Hematopoietic multipotent progenitor cell treated with erythropoietin and hydrocortisone succinate and interleukin-3 and kit ligand, for 8 days (in vitro differentiated cells): ENCODE measurements around the gene DSCAML1.

Source experiments
- DNase-seq: peaks from one replicate; pipeline ENCODE4 v3.0.0-alpha.2; 2015

DSCAML1 gene

GRCh38 chr11:117687776-117688175, 109.2 kb downstream of the DSCAML1 start:
- no peak for DNase-seq

- no peak for DNase-seq
Observed at GRCh38 chr11:117686711-117687110, 110.3 kb downstream of the DSCAML1 start.

GRCh38 chr11:117685566-117685965, 111.5 kb downstream of the DSCAML1 start:
- no peak for DNase-seq

- no peak for DNase-seq
Observed at GRCh38 chr11:117684731-117685130, 112.3 kb downstream of the DSCAML1 start.

GRCh38 chr11:117684111-117684510, 112.9 kb downstream of the DSCAML1 start:
- no peak for DNase-seq

- no peak for DNase-seq
Observed at GRCh38 chr11:117681438-117681837, 115.6 kb downstream of the DSCAML1 start.

GRCh38 chr11:117679461-117679860, 117.6 kb downstream of the DSCAML1 start:
- no peak for DNase-seq

- DNase-seq: no peak
Observed at GRCh38 chr11:117678658-117679406, 118.2 kb downstream of the DSCAML1 start.

GRCh38 chr11:117677729-117678310, 119.2 kb downstream of the DSCAML1 start:
- DNase-seq: no peak

- DNase-seq: no peak
Observed at GRCh38 chr11:117676501-117676900, 120.5 kb downstream of the DSCAML1 start.

- DNase-seq: no peak
Observed at GRCh38 chr11:117673602-117674001, 123.4 kb downstream of the DSCAML1 start.

GRCh38 chr11:117671370-117671769, 125.6 kb downstream of the DSCAML1 start:
- DNase-seq: no peak

GRCh38 chr11:117670924-117671323, 126.1 kb downstream of the DSCAML1 start:
- no peak for DNase-seq

- no peak for DNase-seq
Observed at GRCh38 chr11:117670443-117670842, 126.6 kb downstream of the DSCAML1 start.

- DNase-seq: no peak
Observed at GRCh38 chr11:117669616-117670015, 127.4 kb downstream of the DSCAML1 start.

- no peak for DNase-seq
Observed at GRCh38 chr11:117669062-117669461, 128.0 kb downstream of the DSCAML1 start.

- DNase-seq: no peak
Observed at GRCh38 chr11:117668321-117668751, 128.7 kb downstream of the DSCAML1 start.

- DNase-seq: no peak
Observed at GRCh38 chr11:117664897-117665296, 132.1 kb downstream of the DSCAML1 start.

GRCh38 chr11:117663821-117664220, 133.2 kb downstream of the DSCAML1 start:
- DNase-seq: no peak

GRCh38 chr11:117663414-117663813, 133.6 kb downstream of the DSCAML1 start:
- no peak for DNase-seq

- DNase-seq: no peak
Observed at GRCh38 chr11:117662671-117663269, 134.2 kb downstream of the DSCAML1 start.

- DNase-seq: no peak
Observed at GRCh38 chr11:117662255-117662654, 134.8 kb downstream of the DSCAML1 start.

- no peak for DNase-seq
Observed at GRCh38 chr11:117658809-117659208, 138.2 kb downstream of the DSCAML1 start.

GRCh38 chr11:117657794-117658193, 139.2 kb downstream of the DSCAML1 start:
- DNase-seq: no peak
